SH-SY5Y (cell line): ENCODE measurements around the gene PLAC9.

Source experiments
- GATA2 ChIP-seq: IDR thresholded peaks from 2 replicates; pipeline ENCODE4 v1.6.1; 2011; ENCODE audit warnings: mild to moderate bottlenecking, low read depth, low read length
- GATA3 ChIP-seq: IDR thresholded peaks from 2 replicates; pipeline ENCODE4 v1.6.1; 2011; ENCODE audit warnings: low read depth, mild to moderate bottlenecking, low read length, moderate library complexity

GRCh38 chr10:80141696-80142460 is 9.3 kb downstream of the PLAC9 start:
- TF ChIP-seq GATA2 = no peak
- TF ChIP-seq GATA3 = no peak
